Mucosa of stomach (tissue), 1 donor: ENCODE data around the gene TNFAIP3.

Source experiments
- H3K27me3 ChIP-seq: one replicate; pipeline ENCODE4 v1.7.0; 2013; ENCODE audit warnings: mild to moderate bottlenecking, low read length; ENCODE audit not compliant: control insufficient read depth, insufficient read depth
- H3K36me3 ChIP-seq: one replicate; pipeline ENCODE4 v1.7.0; 2013; ENCODE audit warnings: low read length; ENCODE audit not compliant: control insufficient read depth, insufficient read depth
- H3K4me1 ChIP-seq: one replicate; pipeline ENCODE4 v1.7.0; 2013; ENCODE audit warnings: mild to moderate bottlenecking, low read length; ENCODE audit not compliant: control insufficient read depth, insufficient read depth
- H3K4me3 ChIP-seq: one replicate; pipeline ENCODE4 v1.7.0; 2013; ENCODE audit warnings: low read length
- H3K9ac ChIP-seq: one replicate; pipeline ENCODE4 v1.7.0; 2013; ENCODE audit warnings: mild to moderate bottlenecking, low read length, moderate library complexity
- H3K9me3 ChIP-seq: one replicate; pipeline ENCODE4 v1.7.0; 2013; ENCODE audit warnings: mild to moderate bottlenecking, low read length, moderate library complexity; ENCODE audit not compliant: control insufficient read depth
- donor health status: Pancreatic carcinoma.

The TNFAIP3 gene

GRCh38 chr6:137876547-137876946, 9.5 kb downstream of the TNFAIP3 start:
- H3K4me1 ChIP-seq, result peaks cover 33% of the 10 kb centered on the region
- H3K36me3 ChIP-seq, result peaks cover 12% of the 10 kb centered on the region
- H3K4me3 ChIP-seq, result no peak overlapping the region
- H3K27me3 ChIP-seq, result no peaks in the 10 kb centered on the region
- no peaks in the 10 kb centered on the region for H3K9me3 ChIP-seq
- H3K9ac ChIP-seq, result no peak overlapping the region

DNA sequence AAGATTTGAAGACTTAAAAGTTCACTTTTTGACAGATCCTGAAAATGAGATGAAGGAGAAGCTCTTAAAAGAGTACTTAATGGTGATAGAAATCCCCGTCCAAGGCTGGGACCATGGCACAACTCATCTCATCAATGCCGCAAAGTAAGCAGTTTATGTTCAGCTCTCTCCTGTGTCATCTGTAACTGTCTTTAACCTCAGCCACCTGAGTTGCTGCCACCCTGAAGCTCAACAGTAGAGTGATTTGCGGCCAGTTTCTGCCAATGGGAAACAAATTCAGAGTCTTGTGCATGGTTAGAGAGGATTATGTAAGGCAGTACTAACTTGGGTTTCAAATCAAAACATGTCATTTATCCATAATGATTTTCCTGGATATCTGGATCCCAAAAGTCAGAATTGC, 10.1 kb downstream of the TNFAIP3 start:
- H3K4me1 ChIP-seq, result peaks cover 28% of the 10 kb centered on the region
- no peaks in the 10 kb centered on the region for H3K9me3 ChIP-seq
- H3K4me3 ChIP-seq, result no peak overlapping the region
- H3K36me3 ChIP-seq, result peaks cover 14% of the 10 kb centered on the region
- no peak overlapping the region for H3K9ac ChIP-seq
- H3K27me3 ChIP-seq, result no peaks in the 10 kb centered on the region

- H3K9me3 ChIP-seq, result no peaks in the 10 kb centered on the region
- H3K4me1 ChIP-seq, result peaks cover 24% of the 10 kb centered on the region
- peaks cover 14% of the 10 kb centered on the region for H3K36me3 ChIP-seq
- no peak overlapping the region for H3K9ac ChIP-seq
- H3K27me3 ChIP-seq, result no peaks in the 10 kb centered on the region
- H3K4me3 ChIP-seq, result no peak overlapping the region
These were observed 10.5 kb downstream of the TNFAIP3 start for GRCh38 chr6:137877606-137878005.

DNA sequence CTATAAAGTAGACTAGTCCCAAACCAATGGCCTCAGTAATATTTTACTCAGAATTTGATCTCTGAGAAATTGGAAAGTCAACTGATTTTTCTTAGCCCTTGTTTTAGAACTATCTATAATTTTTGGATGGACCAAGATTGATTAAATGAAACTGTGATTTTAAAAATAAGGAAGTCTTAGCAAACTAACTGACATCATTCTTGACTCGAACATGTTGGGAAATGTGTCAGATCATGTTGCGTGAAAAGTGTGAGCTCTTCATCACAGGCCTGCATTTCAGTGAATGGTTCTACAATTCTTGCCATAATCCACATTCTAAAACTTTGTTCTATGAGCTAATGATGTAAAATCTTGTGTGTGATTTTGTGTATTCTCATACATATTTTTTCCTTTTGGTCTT, 11.0 kb downstream of the TNFAIP3 start:
- no peaks in the 10 kb centered on the region for H3K9me3 ChIP-seq
- H3K4me1 ChIP-seq, result peaks cover 24% of the 10 kb centered on the region
- no peak overlapping the region for H3K9ac ChIP-seq
- no peaks in the 10 kb centered on the region for H3K27me3 ChIP-seq
- H3K36me3 ChIP-seq, result peaks cover 14% of the 10 kb centered on the region
- H3K4me3 ChIP-seq, result no peak overlapping the region

GRCh38 chr6:137878486-137879285, 11.6 kb downstream of the TNFAIP3 start:
- Histone ChIP-seq H3K27me3 (no peaks in the 10 kb centered on the region), H3K4me1 (peaks cover 22% of the 10 kb centered on the region), H3K9me3 (no peaks in the 10 kb centered on the region), H3K4me3 (no peak overlapping the region), H3K9ac (no peak overlapping the region), H3K36me3 (peaks cover 14% of the 10 kb centered on the region)

DNA sequence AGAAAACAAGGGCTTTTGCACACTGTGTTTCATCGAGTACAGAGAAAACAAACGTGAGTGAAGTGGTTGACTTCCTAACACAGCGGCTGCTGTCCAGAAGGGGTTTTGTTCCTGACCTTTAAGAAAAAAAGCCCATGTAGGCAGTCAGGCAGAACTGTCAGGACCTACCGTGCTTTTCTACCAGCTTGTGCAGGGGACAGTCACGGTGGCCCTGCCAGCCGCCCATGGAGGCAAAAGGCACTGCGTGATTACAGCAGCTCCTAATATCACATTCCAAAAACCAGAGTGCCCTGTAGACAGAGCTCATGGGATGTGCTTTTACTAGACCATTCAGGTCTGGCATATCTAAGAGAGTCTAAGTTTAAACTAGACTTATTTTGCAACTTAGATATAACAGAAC, 12.2 kb downstream of the TNFAIP3 start:
- H3K27me3 ChIP-seq, result no peaks in the 10 kb centered on the region
- no peak overlapping the region for H3K9ac ChIP-seq
- no peak overlapping the region for H3K4me3 ChIP-seq
- H3K4me1 ChIP-seq, result peaks cover 15% of the 10 kb centered on the region
- H3K36me3 ChIP-seq, result peaks cover 14% of the 10 kb centered on the region
- no peaks in the 10 kb centered on the region for H3K9me3 ChIP-seq

- H3K36me3 ChIP-seq, result peaks cover 14% of the 10 kb centered on the region
- no peak overlapping the region for H3K9ac ChIP-seq
- H3K4me3 ChIP-seq, result no peak overlapping the region
- H3K27me3 ChIP-seq, result no peaks in the 10 kb centered on the region
- H3K9me3 ChIP-seq, result no peaks in the 10 kb centered on the region
- H3K4me1 ChIP-seq, result peaks cover 7% of the 10 kb centered on the region
These were observed 13.1 kb downstream of the TNFAIP3 start for GRCh38 chr6:137879885-137880745.

DNA sequence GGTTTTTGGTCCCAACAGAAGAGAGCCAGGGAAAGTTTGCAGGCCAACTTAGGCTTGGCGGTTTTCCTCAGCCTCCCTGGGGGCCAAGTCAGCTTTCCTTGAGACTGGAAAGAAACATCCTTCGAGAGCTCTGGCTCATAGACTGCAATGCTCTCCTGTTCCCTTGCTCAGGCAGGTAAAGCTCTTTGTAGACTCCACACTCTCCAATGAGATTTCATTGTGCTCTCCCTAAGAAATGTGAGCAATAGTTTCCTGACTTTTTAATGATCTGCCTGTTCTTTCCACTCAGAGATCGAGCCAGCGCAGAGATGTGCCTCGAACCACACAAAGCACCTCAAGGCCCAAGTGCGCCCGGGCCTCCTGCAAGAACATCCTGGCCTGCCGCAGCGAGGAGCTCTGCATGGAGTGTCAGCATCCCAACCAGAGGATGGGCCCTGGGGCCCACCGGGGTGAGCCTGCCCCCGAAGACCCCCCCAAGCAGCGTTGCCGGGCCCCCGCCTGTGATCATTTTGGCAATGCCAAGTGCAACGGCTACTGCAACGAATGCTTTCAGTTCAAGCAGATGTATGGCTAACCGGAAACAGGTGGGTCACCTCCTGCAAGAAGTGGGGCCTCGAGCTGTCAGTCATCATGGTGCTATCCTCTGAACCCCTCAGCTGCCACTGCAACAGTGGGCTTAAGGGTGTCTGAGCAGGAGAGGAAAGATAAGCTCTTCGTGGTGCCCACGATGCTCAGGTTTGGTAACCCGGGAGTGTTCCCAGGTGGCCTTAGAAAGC, 13.9 kb downstream of the TNFAIP3 start:
- Histone ChIP-seq H3K36me3 (peaks cover 14% of the 10 kb centered on the region), H3K4me1 (no peaks in the 10 kb centered on the region)

GRCh38 chr6:137881522-137881886, 14.4 kb downstream of the TNFAIP3 start:
- Histone ChIP-seq H3K27me3 (no peaks in the 10 kb centered on the region), H3K9me3 (no peaks in the 10 kb centered on the region), H3K9ac (no peak overlapping the region), H3K4me3 (no peak overlapping the region), H3K36me3 (peaks cover 14% of the 10 kb centered on the region), H3K4me1 (no peaks in the 10 kb centered on the region)

More for the DNA sequence above, 13.9 kb downstream of the TNFAIP3 start:
- H3K4me3 ChIP-seq, result no peak overlapping the region
- H3K27me3 ChIP-seq, result no peaks in the 10 kb centered on the region
- H3K9me3 ChIP-seq, result no peaks in the 10 kb centered on the region
- H3K9ac ChIP-seq, result no peak overlapping the region

DNA sequence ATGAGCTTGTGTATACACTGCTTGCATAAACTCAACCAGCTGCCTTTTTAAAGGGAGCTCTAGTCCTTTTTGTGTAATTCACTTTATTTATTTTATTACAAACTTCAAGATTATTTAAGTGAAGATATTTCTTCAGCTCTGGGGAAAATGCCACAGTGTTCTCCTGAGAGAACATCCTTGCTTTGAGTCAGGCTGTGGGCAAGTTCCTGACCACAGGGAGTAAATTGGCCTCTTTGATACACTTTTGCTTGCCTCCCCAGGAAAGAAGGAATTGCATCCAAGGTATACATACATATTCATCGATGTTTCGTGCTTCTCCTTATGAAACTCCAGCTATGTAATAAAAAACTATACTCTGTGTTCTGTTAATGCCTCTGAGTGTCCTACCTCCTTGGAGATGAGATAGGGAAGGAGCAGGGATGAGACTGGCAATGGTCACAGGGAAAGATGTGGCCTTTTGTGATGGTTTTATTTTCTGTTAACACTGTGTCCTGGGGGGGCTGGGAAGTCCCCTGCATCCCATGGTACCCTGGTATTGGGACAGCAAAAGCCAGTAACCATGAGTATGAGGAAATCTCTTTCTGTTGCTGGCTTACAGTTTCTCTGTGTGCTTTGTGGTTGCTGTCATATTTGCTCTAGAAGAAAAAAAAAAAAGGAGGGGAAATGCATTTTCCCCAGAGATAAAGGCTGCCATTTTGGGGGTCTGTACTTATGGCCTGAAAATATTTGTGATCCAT, 15.3 kb downstream of the TNFAIP3 start:
- peaks cover 11% of the 10 kb centered on the region for H3K36me3 ChIP-seq
- H3K4me1 ChIP-seq, result no peaks in the 10 kb centered on the region
- no peak overlapping the region for H3K9ac ChIP-seq
- H3K9me3 ChIP-seq, result no peaks in the 10 kb centered on the region
- H3K4me3 ChIP-seq, result no peak overlapping the region
- no peaks in the 10 kb centered on the region for H3K27me3 ChIP-seq

DNA sequence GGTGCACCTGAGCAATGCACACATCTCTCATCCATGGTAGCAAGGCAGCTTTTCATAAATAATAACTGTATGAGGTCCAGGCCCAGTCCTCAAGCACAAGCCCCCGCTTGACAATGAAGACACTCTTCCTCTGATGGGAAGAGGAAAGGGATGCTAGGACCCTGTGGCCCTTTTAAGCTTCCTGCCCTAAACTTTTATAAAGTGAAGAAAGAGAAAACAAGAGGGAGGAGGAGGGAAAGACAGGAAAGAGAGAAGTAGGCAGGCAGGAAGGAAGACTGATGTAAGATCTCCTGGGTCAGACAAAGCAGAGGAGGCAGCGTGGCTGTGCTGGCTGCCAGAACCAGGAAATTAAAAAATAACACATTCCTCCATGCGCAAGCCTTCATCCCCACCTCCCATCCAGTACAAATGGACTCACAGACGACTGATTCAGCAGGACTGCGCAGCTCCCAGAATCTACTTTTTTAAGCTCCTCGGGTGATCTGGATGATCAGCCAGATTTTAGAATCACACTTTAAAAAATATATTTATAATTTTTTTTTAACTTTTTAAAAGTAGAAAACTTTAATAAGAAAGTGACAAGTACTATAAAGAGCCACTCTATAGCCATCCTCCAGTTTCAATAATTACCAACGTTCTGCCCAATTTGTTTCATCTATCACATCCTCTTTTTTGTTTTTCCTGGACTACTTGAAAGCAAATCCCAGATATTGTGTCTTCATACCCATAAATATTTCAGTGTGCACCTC, 16.5 kb downstream of the TNFAIP3 start:
- Histone ChIP-seq H3K36me3 (peaks cover 11% of the 10 kb centered on the region), H3K4me1 (no peaks in the 10 kb centered on the region), H3K9ac (no peak overlapping the region), H3K27me3 (no peaks in the 10 kb centered on the region), H3K4me3 (no peak overlapping the region), H3K9me3 (no peaks in the 10 kb centered on the region)
